A549 (cell line): ENCODE results near the gene C11orf65. TPM values are rescaled to one million over a fixed set of nuclear protein-coding genes. Genes with fewer than 3 reads are reported as not detected.

Experiments used
- ATAC-seq, 2 experiments: fragments of 200-7000 bp in 1 of 2; fragments of >200 bp in 1 of 2; cut with Nextera tagmentation in 1 of 2; cut with Tn5 transposase in 1 of 2; 3 replicates each; pipeline versions ENCODE4 v1.8.0 to v1.9.1; 2018 to 2020; ENCODE audit warnings: mild to moderate bottlenecking in 1 of 2, moderate library complexity in 1 of 2
- CTCF ChIA-PET: fragments of 300-600 bp; sonication (Branson Sonifier 250); formaldehyde crosslinking; extraction: SDS; loops from one replicate; lab custom pipeline; 2021; ENCODE audit warnings: antibody characterized with exemption, inconsistent platforms; lab: Yijun Ruan, JAX
- POLR2A ChIA-PET: fragments of 350-600 bp; formaldehyde crosslinking; extraction: SDS; loops from one replicate; lab custom pipeline; 2021; ENCODE audit warnings: antibody characterized with exemption, inconsistent platforms; lab: Yijun Ruan, JAX
- DNase-seq, 2 experiments: peaks; one replicate each; pipeline versions ENCODE4 v3.0.0 to v3.0.0-alpha.2; 2011 to 2016; ENCODE audit warnings: low read depth in 1 of 2, low spot score in 1 of 2
- FAIRE-seq: peaks from 2 replicates; lab custom pipeline; 2011; peaks lifted over from hg19 to GRCh38; lab: Jason Lieb, UNC
- H3K27ac ChIP-seq, 2 experiments: fragments of >200 bp; sonication (Bioruptor Twin); formaldehyde crosslinking; 3 replicates each; pipeline ENCODE4 v1.5.1; 2016 to 2017
- H3K4me1 ChIP-seq: fragments of >200 bp; sonication (Bioruptor Twin); formaldehyde crosslinking; 3 replicates; pipeline ENCODE4 v1.6.1; 2016
- H3K4me2 ChIP-seq: fragments of >200 bp; sonication (Bioruptor Twin); formaldehyde crosslinking; 3 replicates; pipeline ENCODE4 v1.6.1; 2016
- H3K4me3 ChIP-seq: fragments of >200 bp; sonication (Bioruptor Twin); formaldehyde crosslinking; 3 replicates; pipeline ENCODE4 v1.5.1; 2016
- H3K9me3 ChIP-seq: fragments of >200 bp; sonication (Bioruptor Twin); formaldehyde crosslinking; 3 replicates; pipeline ENCODE4 v1.6.1; 2016
- BCL3 ChIP-seq: fragments of >200 bp; sonication (Bioruptor Twin); formaldehyde crosslinking; IDR thresholded peaks from 3 replicates; pipeline ENCODE4 v1.6.1; 2016
- CHD2 ChIP-seq: fragments of 150-350 bp; IDR thresholded peaks from 2 replicates; pipeline ENCODE4 v1.6.1; 2014; ENCODE audit warnings: low read length; ENCODE audit not compliant: partially characterized antibody
- EHMT2 ChIP-seq: fragments of 200-600 bp; sonication (generic); IDR thresholded peaks from 2 replicates; pipeline ENCODE4 v1.6.1; 2016; ENCODE audit warnings: antibody characterized with exemption, low read depth, mild to moderate bottlenecking, moderate library complexity
- ELK1 ChIP-seq: fragments of 150-350 bp; IDR thresholded peaks from 2 replicates; pipeline ENCODE4 v1.6.1; 2014; ENCODE audit warnings: low read depth, mild to moderate bottlenecking, low read length
- GATA3 ChIP-seq: IDR thresholded peaks from 2 replicates; pipeline ENCODE4 v1.6.1; 2012; ENCODE audit warnings: borderline replicate concordance
- JUN ChIP-seq, 2 experiments: fragments of >200 bp; sonication (Bioruptor Twin); formaldehyde crosslinking; IDR thresholded peaks; 2 replicates in 1 of 2; 3 replicates in 1 of 2; pipeline ENCODE4 v1.6.1; 2016 to 2017
- MAFK ChIP-seq: fragments of 450-650 bp; IDR thresholded peaks from 2 replicates; pipeline ENCODE4 v1.6.1; 2014; ENCODE audit not compliant: partially characterized antibody
- NR3C1 ChIP-seq: fragments of >200 bp; sonication (Bioruptor Twin); formaldehyde crosslinking; IDR thresholded peaks from 3 replicates; pipeline ENCODE4 v1.6.1; 2017
- PBX3 ChIP-seq: IDR thresholded peaks from 2 replicates; pipeline ENCODE4 v1.6.1; 2012
- PHF8 ChIP-seq: fragments of 200-600 bp; sonication (generic); IDR thresholded peaks from 2 replicates; pipeline ENCODE4 v1.6.1; 2016; ENCODE audit warnings: low read depth, mild to moderate bottlenecking, antibody characterized with exemption, moderate library complexity, borderline replicate concordance
- RARB ChIP-seq: fragments of 250-450 bp; sonication (Bioruptor Pico); IDR thresholded peaks from 2 replicates; pipeline ENCODE4 v1.8.0; 2021; ENCODE audit warnings: mild to moderate bottlenecking, moderate library complexity
- RCOR1 ChIP-seq: fragments of 150-350 bp; IDR thresholded peaks from 2 replicates; pipeline ENCODE4 v1.6.1; 2014; ENCODE audit warnings: antibody characterized with exemption, low read length, low read depth
- SMC3 ChIP-seq: fragments of >200 bp; sonication (Bioruptor Twin); formaldehyde crosslinking; IDR thresholded peaks from 3 replicates; pipeline ENCODE4 v1.6.1; 2018; ENCODE audit warnings: inconsistent platforms
- TFCP2L1 ChIP-seq: fragments of 250-450 bp; sonication (Bioruptor Pico); IDR thresholded peaks from 2 replicates; pipeline ENCODE4 v1.5.0; 2021; ENCODE audit warnings: mild to moderate bottlenecking
- WGBS: methylation state at CpG from one replicate; pipeline ENCODE4 v1.1.6; 2017; ENCODE audit errors: missing lambda C conversion rate; 5-methylcytosine and 5-hydroxymethylcytosine counted together
- polyA plus RNA-seq, 4 experiments: library from polyadenylated mRNA; depleted of rRNA in 3 of 4; stranded (reverse); fragments of >200 nt; fragmentation: RNase III in 1 of 4; extraction: RNeasy Plus Mini Kit Qiagen cat#74134 plus additional on column Dnase treatment in 1 of 4; gene quantifications; 2 replicates in 3 of 4; 3 replicates in 1 of 4; pipeline ENCODE4 v1.2.3, GENCODE V29; 2011 to 2017
- TF ChIP-seq, protein P1 (sequence below): fragments of 250-450 bp; sonication (Bioruptor Pico); IDR thresholded peaks from 2 replicates; pipeline ENCODE4 v1.5.0; 2020; ENCODE audit warnings: low read depth, mild to moderate bottlenecking, moderate library complexity
- TF ChIP-seq, protein P2 (sequence below): IDR thresholded peaks from 2 replicates; pipeline ENCODE4 v1.6.1; 2012; ENCODE audit warnings: low read depth, borderline replicate concordance
- TF ChIP-seq, protein P3 (sequence below): fragments of 200-600 bp; sonication (generic); IDR thresholded peaks from 2 replicates; pipeline ENCODE4 v1.6.1; 2016; ENCODE audit warnings: antibody characterized with exemption, mild to moderate bottlenecking, moderate library complexity
- TF ChIP-seq, protein P4 (sequence below): fragments of >200 bp; sonication (Bioruptor Twin); formaldehyde crosslinking; IDR thresholded peaks from 3 replicates; pipeline ENCODE4 v1.5.1; 2016
- TF ChIP-seq, protein P5 (sequence below): fragments of 450-650 bp; IDR thresholded peaks from 2 replicates; pipeline ENCODE4 v1.6.1; 2014; ENCODE audit warnings: antibody characterized with exemption

C11orf65 gene
- polyA plus RNA-seq, 2 of the 4 experiments (the other 2 are of a cell fraction), result 0.19 to 0.72 TPM

DNA sequence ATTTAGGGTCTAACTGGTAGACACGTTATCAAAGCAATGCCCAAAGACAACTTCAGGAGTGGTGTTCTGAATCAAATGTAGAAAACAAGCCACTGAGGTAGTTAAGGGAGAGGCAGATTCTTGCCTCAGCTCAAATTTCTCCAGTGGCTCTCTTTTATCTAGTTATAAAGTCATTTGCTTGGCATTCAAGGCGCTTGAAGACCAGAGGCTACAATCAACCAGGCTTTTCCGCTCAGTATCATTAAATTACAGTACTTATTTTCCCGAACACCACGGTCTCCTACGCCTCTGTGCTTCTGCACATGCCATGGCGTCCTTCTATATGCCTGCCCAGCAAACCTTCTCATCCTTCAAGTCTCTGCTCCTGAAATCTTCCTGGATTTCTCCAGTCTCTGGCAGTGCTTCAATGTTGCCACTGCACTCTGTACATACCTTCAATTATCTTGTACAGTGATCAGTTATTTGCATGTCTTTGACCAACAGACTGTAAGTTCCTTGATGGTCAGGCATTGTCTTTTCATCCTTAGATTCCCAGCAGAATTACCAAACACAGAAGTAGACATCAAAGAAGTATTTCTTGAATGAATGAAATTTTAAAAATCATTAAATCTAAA lies 29.4 kb upstream of the C11orf65 start:
- no peak for FAIRE-seq
- no peak for TF ChIP-seq TFCP2L1 (CRISPR knock-in tag)
- no peak for TF ChIP-seq SMC3
- TF ChIP-seq, protein P1, sequence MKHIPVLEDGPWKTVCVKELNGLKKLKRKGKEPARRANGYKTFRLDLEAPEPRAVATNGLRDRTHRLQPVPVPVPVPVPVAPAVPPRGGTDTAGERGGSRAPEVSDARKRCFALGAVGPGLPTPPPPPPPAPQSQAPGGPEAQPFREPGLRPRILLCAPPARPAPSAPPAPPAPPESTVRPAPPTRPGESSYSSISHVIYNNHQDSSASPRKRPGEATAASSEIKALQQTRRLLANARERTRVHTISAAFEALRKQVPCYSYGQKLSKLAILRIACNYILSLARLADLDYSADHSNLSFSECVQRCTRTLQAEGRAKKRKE, result no peak
- TF ChIP-seq CHD2, result no peak
- TF ChIP-seq, protein P2, sequence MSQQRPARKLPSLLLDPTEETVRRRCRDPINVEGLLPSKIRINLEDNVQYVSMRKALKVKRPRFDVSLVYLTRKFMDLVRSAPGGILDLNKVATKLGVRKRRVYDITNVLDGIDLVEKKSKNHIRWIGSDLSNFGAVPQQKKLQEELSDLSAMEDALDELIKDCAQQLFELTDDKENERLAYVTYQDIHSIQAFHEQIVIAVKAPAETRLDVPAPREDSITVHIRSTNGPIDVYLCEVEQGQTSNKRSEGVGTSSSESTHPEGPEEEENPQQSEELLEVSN, result no peak
- no peak for TF ChIP-seq RCOR1
- TF ChIP-seq, protein P3, sequence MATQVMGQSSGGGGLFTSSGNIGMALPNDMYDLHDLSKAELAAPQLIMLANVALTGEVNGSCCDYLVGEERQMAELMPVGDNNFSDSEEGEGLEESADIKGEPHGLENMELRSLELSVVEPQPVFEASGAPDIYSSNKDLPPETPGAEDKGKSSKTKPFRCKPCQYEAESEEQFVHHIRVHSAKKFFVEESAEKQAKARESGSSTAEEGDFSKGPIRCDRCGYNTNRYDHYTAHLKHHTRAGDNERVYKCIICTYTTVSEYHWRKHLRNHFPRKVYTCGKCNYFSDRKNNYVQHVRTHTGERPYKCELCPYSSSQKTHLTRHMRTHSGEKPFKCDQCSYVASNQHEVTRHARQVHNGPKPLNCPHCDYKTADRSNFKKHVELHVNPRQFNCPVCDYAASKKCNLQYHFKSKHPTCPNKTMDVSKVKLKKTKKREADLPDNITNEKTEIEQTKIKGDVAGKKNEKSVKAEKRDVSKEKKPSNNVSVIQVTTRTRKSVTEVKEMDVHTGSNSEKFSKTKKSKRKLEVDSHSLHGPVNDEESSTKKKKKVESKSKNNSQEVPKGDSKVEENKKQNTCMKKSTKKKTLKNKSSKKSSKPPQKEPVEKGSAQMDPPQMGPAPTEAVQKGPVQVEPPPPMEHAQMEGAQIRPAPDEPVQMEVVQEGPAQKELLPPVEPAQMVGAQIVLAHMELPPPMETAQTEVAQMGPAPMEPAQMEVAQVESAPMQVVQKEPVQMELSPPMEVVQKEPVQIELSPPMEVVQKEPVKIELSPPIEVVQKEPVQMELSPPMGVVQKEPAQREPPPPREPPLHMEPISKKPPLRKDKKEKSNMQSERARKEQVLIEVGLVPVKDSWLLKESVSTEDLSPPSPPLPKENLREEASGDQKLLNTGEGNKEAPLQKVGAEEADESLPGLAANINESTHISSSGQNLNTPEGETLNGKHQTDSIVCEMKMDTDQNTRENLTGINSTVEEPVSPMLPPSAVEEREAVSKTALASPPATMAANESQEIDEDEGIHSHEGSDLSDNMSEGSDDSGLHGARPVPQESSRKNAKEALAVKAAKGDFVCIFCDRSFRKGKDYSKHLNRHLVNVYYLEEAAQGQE, result no peak
- TF ChIP-seq PBX3, result no peak
- no peak for TF ChIP-seq BCL3
- no peak for TF ChIP-seq GATA3
- TF ChIP-seq EHMT2, result no peak
- no peaks in the 10 kb centered on the region for H3K9me3 ChIP-seq
- H3K27ac ChIP-seq, result peak overlapping the region in 1 of 2 experiments; percentile 95; a peak in 3 of 6 replicates
- ChIA-PET CTCF (interaction anchor here (1.2 kb wide), 1 partner anchor 11 kb away, joined by 3 read pairs; no protein-coding TSS in a partner anchor), POLR2A (no interaction called here)
- DNase-seq, result no peak
- WGBS, result 96% methylated on average over 7 of the region's 7 CpGs
- peak in 1 of 2 experiments; percentile 6; a peak in 2 of 6 replicates for ATAC-seq
- no peaks in the 10 kb centered on the region for H3K4me1 ChIP-seq
- H3K4me2 ChIP-seq, result peak overlapping the region; percentile 76
- no peak overlapping the region for H3K4me3 ChIP-seq

DNA sequence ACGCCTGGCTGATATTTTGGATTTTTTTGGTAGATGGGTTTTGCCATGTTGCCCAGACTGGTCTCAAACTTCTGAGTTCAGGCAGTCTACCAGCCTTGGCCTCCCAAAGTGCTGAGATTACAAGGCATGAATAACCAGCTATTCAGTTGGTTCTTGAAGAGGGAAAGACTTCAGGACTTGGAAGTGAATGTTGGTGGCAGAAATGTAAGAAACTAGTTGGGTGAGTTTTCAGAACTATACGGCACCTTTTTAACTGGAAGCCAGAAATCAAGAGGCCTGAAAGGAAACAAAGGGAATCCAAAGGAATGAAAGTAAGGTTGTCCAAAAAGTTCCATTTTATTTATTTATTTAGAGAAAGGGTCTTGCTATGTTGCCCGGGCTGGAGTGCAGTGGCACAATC lies 28.0 kb upstream of the C11orf65 start:
- FAIRE-seq, result no peak
- 90% methylated on average over 3 of the region's 3 CpGs for WGBS
- no peak for ATAC-seq
- Histone ChIP-seq H3K4me3 (no peak overlapping the region), H3K9me3 (no peaks in the 10 kb centered on the region), H3K4me2 (no peak overlapping the region), H3K4me1 (no peaks in the 10 kb centered on the region), H3K27ac (no peak overlapping the region)
- no peak for DNase-seq
- POLR2A ChIA-PET, result interaction anchor here (0.6 kb wide), 1 partner anchor 150 kb away, joined by 3 read pairs; no protein-coding TSS in a partner anchor
- CTCF ChIA-PET, result no interaction called here
- no peak for TF ChIP-seq NR3C1
- TF ChIP-seq, protein P4, sequence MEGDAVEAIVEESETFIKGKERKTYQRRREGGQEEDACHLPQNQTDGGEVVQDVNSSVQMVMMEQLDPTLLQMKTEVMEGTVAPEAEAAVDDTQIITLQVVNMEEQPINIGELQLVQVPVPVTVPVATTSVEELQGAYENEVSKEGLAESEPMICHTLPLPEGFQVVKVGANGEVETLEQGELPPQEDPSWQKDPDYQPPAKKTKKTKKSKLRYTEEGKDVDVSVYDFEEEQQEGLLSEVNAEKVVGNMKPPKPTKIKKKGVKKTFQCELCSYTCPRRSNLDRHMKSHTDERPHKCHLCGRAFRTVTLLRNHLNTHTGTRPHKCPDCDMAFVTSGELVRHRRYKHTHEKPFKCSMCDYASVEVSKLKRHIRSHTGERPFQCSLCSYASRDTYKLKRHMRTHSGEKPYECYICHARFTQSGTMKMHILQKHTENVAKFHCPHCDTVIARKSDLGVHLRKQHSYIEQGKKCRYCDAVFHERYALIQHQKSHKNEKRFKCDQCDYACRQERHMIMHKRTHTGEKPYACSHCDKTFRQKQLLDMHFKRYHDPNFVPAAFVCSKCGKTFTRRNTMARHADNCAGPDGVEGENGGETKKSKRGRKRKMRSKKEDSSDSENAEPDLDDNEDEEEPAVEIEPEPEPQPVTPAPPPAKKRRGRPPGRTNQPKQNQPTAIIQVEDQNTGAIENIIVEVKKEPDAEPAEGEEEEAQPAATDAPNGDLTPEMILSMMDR, result no peak
- TF ChIP-seq PHF8, result no peak
- TF ChIP-seq, protein P5, sequence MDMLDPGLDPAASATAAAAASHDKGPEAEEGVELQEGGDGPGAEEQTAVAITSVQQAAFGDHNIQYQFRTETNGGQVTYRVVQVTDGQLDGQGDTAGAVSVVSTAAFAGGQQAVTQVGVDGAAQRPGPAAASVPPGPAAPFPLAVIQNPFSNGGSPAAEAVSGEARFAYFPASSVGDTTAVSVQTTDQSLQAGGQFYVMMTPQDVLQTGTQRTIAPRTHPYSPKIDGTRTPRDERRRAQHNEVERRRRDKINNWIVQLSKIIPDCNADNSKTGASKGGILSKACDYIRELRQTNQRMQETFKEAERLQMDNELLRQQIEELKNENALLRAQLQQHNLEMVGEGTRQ, result no peak
- TF ChIP-seq JUN (IDR thresholded peaks at IDR 0.05), result no peak
- TF ChIP-seq GATA3, result no peak
- no peak for TF ChIP-seq RARB (CRISPR knock-in tag)
- TF ChIP-seq MAFK, result no peak
- TF ChIP-seq, protein P3, result no peak
- TF ChIP-seq ELK1, result no peak
- TF ChIP-seq SMC3, result no peak
